NCI-H748 (cell line): ENCODE measurements around the gene TRIM22.
"Not testable (repeated sequence)": the region's sequence is repeated elsewhere in the genome, so short reads cannot be mapped to it uniquely, and the experiment has no call there.

ENCODE experiments used
- DNase-seq: peaks from one replicate; lab custom pipeline; 2025; ENCODE audit not compliant: unreplicated experiment; lab: John Stamatoyannopoulos, UW

Gene TRIM22

GRCh38 chr11:5690736-5691135 lies 1.1 kb downstream of the TRIM22 start:
- DNase-seq = no peak

- DNase-seq = not testable (repeated sequence)
Measured at GRCh38 chr11:5691238-5691963, 1.8 kb downstream of the TRIM22 start.

GRCh38 chr11:5691964-5692361 lies 2.4 kb downstream of the TRIM22 start:
- DNase-seq = no peak

- DNase-seq = no peak
Measured at GRCh38 chr11:5694642-5695041, 5.1 kb downstream of the TRIM22 start.

- no peak for DNase-seq
Measured at GRCh38 chr11:5695580-5695979, 6.0 kb downstream of the TRIM22 start.

- DNase-seq = no peak
Measured at GRCh38 chr11:5696210-5696609, 6.6 kb downstream of the TRIM22 start.

- DNase-seq = no peak
Measured at GRCh38 chr11:5698281-5698680, 8.7 kb downstream of the TRIM22 start.

GRCh38 chr11:5700421-5701054 lies 10.9 kb downstream of the TRIM22 start:
- no peak for DNase-seq

GRCh38 chr11:5701055-5701577 lies 11.5 kb downstream of the TRIM22 start:
- no peak for DNase-seq

- DNase-seq = no peak
Measured at GRCh38 chr11:5703741-5704536, 14.3 kb downstream of the TRIM22 start.

GRCh38 chr11:5705688-5706087 lies 16.1 kb downstream of the TRIM22 start:
- DNase-seq = no peak

- DNase-seq = no peak
Measured at GRCh38 chr11:5712507-5712906, 22.9 kb downstream of the TRIM22 start.

- no peak for DNase-seq
Measured at GRCh38 chr11:5713695-5714094, 24.1 kb downstream of the TRIM22 start.

- DNase-seq = not testable (repeated sequence)
Measured at GRCh38 chr11:5716518-5716917, 26.9 kb downstream of the TRIM22 start.

- no peak for DNase-seq
Measured at GRCh38 chr11:5719703-5720495, 30.3 kb downstream of the TRIM22 start.

GRCh38 chr11:5722622-5723021 lies 33.0 kb downstream of the TRIM22 start:
- no peak for DNase-seq

GRCh38 chr11:5726351-5726750 lies 36.8 kb downstream of the TRIM22 start:
- DNase-seq = no peak

- DNase-seq = no peak
Measured at GRCh38 chr11:5727691-5728090, 38.1 kb downstream of the TRIM22 start.

- DNase-seq = no peak
Measured at GRCh38 chr11:5736396-5736795, 46.8 kb downstream of the TRIM22 start, which contains the start of gene OR56B1. TSS of gene OR56B1 (plus strand) at chr11:5736448. CDS start at chr11:5736517, 69 bp downstream.

GRCh38 chr11:5737091-5737490 lies 47.5 kb downstream of the TRIM22 start:
- no peak for DNase-seq
